A549 (cell line): ENCODE measurements around the gene IRF4. TPM values are rescaled to one million over a fixed set of nuclear protein-coding genes. Genes with fewer than 3 reads are reported as not detected.

Experiments used
- ATAC-seq, 2 experiments: fragments of 200-7000 bp in 1 of 2; fragments of >200 bp in 1 of 2; cut with Nextera tagmentation in 1 of 2; cut with Tn5 transposase in 1 of 2; 3 replicates each; pipeline versions ENCODE4 v1.8.0 to v1.9.1; 2018 to 2020; ENCODE audit warnings: mild to moderate bottlenecking in 1 of 2, moderate library complexity in 1 of 2
- CTCF ChIA-PET: fragments of 300-600 bp; sonication (Branson Sonifier 250); formaldehyde crosslinking; extraction: SDS; loops from one replicate; lab custom pipeline; 2021; ENCODE audit warnings: antibody characterized with exemption, inconsistent platforms; lab: Yijun Ruan, JAX
- POLR2A ChIA-PET: fragments of 350-600 bp; formaldehyde crosslinking; extraction: SDS; loops from one replicate; lab custom pipeline; 2021; ENCODE audit warnings: antibody characterized with exemption, inconsistent platforms; lab: Yijun Ruan, JAX
- DNase-seq, 2 experiments: peaks; one replicate each; pipeline versions ENCODE4 v3.0.0 to v3.0.0-alpha.2; 2011 to 2016; ENCODE audit warnings: low read depth in 1 of 2, low spot score in 1 of 2
- FAIRE-seq: peaks from 2 replicates; lab custom pipeline; 2011; peaks lifted over from hg19 to GRCh38; lab: Jason Lieb, UNC
- H3K27ac ChIP-seq, 2 experiments: fragments of >200 bp; sonication (Bioruptor Twin); formaldehyde crosslinking; 3 replicates each; pipeline ENCODE4 v1.5.1; 2016 to 2017
- H3K4me1 ChIP-seq: fragments of >200 bp; sonication (Bioruptor Twin); formaldehyde crosslinking; 3 replicates; pipeline ENCODE4 v1.6.1; 2016
- H3K4me2 ChIP-seq: fragments of >200 bp; sonication (Bioruptor Twin); formaldehyde crosslinking; 3 replicates; pipeline ENCODE4 v1.6.1; 2016
- H3K4me3 ChIP-seq: fragments of >200 bp; sonication (Bioruptor Twin); formaldehyde crosslinking; 3 replicates; pipeline ENCODE4 v1.5.1; 2016
- H3K9me3 ChIP-seq: fragments of >200 bp; sonication (Bioruptor Twin); formaldehyde crosslinking; 3 replicates; pipeline ENCODE4 v1.6.1; 2016
- BCL3 ChIP-seq: fragments of >200 bp; sonication (Bioruptor Twin); formaldehyde crosslinking; IDR thresholded peaks from 3 replicates; pipeline ENCODE4 v1.6.1; 2016
- CHD2 ChIP-seq: fragments of 150-350 bp; IDR thresholded peaks from 2 replicates; pipeline ENCODE4 v1.6.1; 2014; ENCODE audit warnings: low read length; ENCODE audit not compliant: partially characterized antibody
- CHD4 ChIP-seq: fragments of 200-600 bp; sonication (generic); IDR thresholded peaks from 2 replicates; pipeline ENCODE4 v1.6.1; 2016; ENCODE audit warnings: antibody characterized with exemption, mild to moderate bottlenecking, borderline replicate concordance
- EHMT2 ChIP-seq: fragments of 200-600 bp; sonication (generic); IDR thresholded peaks from 2 replicates; pipeline ENCODE4 v1.6.1; 2016; ENCODE audit warnings: antibody characterized with exemption, low read depth, mild to moderate bottlenecking, moderate library complexity
- ESRRA ChIP-seq: fragments of 150-350 bp; IDR thresholded peaks from 2 replicates; pipeline ENCODE4 v1.6.1; 2014; ENCODE audit warnings: mild to moderate bottlenecking, low read length, borderline replicate concordance
- FOSB ChIP-seq: fragments of 250-450 bp; sonication (Bioruptor Pico); IDR thresholded peaks from 2 replicates; pipeline ENCODE4 v1.5.0; 2020; ENCODE audit warnings: mild to moderate bottlenecking, moderate library complexity
- FOXS1 ChIP-seq: fragments of 250-450 bp; sonication (Bioruptor Pico); IDR thresholded peaks from 2 replicates; pipeline ENCODE4 v1.5.0; 2020; ENCODE audit warnings: mild to moderate bottlenecking, moderate library complexity
- GATA3 ChIP-seq: IDR thresholded peaks from 2 replicates; pipeline ENCODE4 v1.6.1; 2012; ENCODE audit warnings: borderline replicate concordance
- HDAC2 ChIP-seq: fragments of 200-600 bp; sonication (generic); IDR thresholded peaks from 2 replicates; pipeline ENCODE4 v1.6.1; 2016
- HOXB13 ChIP-seq: fragments of 250-450 bp; sonication (Bioruptor Pico); IDR thresholded peaks from 2 replicates; pipeline ENCODE4 v1.5.0; 2020; ENCODE audit warnings: low read depth, mild to moderate bottlenecking, moderate library complexity
- KDM5A ChIP-seq: fragments of 200-600 bp; sonication (generic); IDR thresholded peaks from 2 replicates; pipeline ENCODE4 v1.6.1; 2016; ENCODE audit warnings: antibody characterized with exemption, mild to moderate bottlenecking
- MAFK ChIP-seq: fragments of 450-650 bp; IDR thresholded peaks from 2 replicates; pipeline ENCODE4 v1.6.1; 2014; ENCODE audit not compliant: partially characterized antibody
- MAX ChIP-seq: IDR thresholded peaks from 2 replicates; pipeline ENCODE4 v1.6.1; 2012
- NPAS2 ChIP-seq: fragments of 250-450 bp; sonication (Bioruptor Pico); IDR thresholded peaks from 2 replicates; pipeline ENCODE4 v1.8.0; 2022; ENCODE audit warnings: mild to moderate bottlenecking, moderate library complexity, borderline replicate concordance
- POLR2A ChIP-seq: IDR thresholded peaks from 2 replicates; pipeline ENCODE4 v1.6.1; 2012; ENCODE audit warnings: mild to moderate bottlenecking, low read length
- RFX5 ChIP-seq: fragments of 450-650 bp; IDR thresholded peaks from 2 replicates; pipeline ENCODE4 v1.7.1; 2014; ENCODE audit warnings: antibody characterized with exemption, mild to moderate bottlenecking, moderate library complexity
- SMC3 ChIP-seq: fragments of >200 bp; sonication (Bioruptor Twin); formaldehyde crosslinking; IDR thresholded peaks from 3 replicates; pipeline ENCODE4 v1.6.1; 2018; ENCODE audit warnings: inconsistent platforms
- ZFP36 ChIP-seq: fragments of 450-650 bp; IDR thresholded peaks from 2 replicates; pipeline ENCODE4 v1.6.1; 2014; ENCODE audit warnings: borderline replicate concordance; ENCODE audit not compliant: partially characterized antibody
- WGBS: methylation state at CpG from one replicate; pipeline ENCODE4 v1.1.6; 2017; ENCODE audit errors: missing lambda C conversion rate; 5-methylcytosine and 5-hydroxymethylcytosine counted together
- polyA plus RNA-seq, 4 experiments: library from polyadenylated mRNA; depleted of rRNA in 3 of 4; stranded (reverse); fragments of >200 nt; fragmentation: RNase III in 1 of 4; extraction: RNeasy Plus Mini Kit Qiagen cat#74134 plus additional on column Dnase treatment in 1 of 4; gene quantifications; 2 replicates in 3 of 4; 3 replicates in 1 of 4; pipeline ENCODE4 v1.2.3, GENCODE V29; 2011 to 2017
- TF ChIP-seq, protein P1 (sequence below): IDR thresholded peaks from 2 replicates; pipeline ENCODE4 v1.6.1; 2012; ENCODE audit warnings: low read depth, borderline replicate concordance
- TF ChIP-seq, protein P2 (sequence below): fragments of >200 bp; sonication (Bioruptor Twin); formaldehyde crosslinking; IDR thresholded peaks from 3 replicates; pipeline ENCODE4 v1.5.1; 2016

IRF4 gene
- polyA plus RNA-seq, 2 of the 4 experiments (the other 2 are of a cell fraction), result 0.03 TPM

GRCh38 chr6:441126-441920 lies 49.8 kb downstream of the IRF4 start:
- FAIRE-seq, result no peak
- Histone ChIP-seq H3K4me1 (peaks cover 6% of the 10 kb centered on the region; the same call in 2 of the 3 replicates), H3K4me2 (no peak overlapping the region), H3K4me3 (no peak overlapping the region), H3K27ac (no peak overlapping the region), H3K9me3 (no peaks in the 10 kb centered on the region)
- 69% methylated on average over 8 of the region's 12 CpGs for WGBS
- no peak for ATAC-seq
- CTCF ChIA-PET, result interaction anchor here (1.1 kb wide), 1 partner anchor 252 kb away, joined by 3 read pairs; no protein-coding TSS in a partner anchor
- TF ChIP-seq HDAC2, result no peak
- no peak for TF ChIP-seq KDM5A
- no peak for TF ChIP-seq MAFK
- TF ChIP-seq GATA3, result no peak
- TF ChIP-seq POLR2A, result no peak
- TF ChIP-seq CHD4, result no peak
- no peak for TF ChIP-seq NPAS2 (CRISPR knock-in tag)
- no peak for TF ChIP-seq EHMT2
- TF ChIP-seq ZFP36, result no peak
- no peak for TF ChIP-seq HOXB13 (CRISPR knock-in tag)
- TF ChIP-seq, protein P1, sequence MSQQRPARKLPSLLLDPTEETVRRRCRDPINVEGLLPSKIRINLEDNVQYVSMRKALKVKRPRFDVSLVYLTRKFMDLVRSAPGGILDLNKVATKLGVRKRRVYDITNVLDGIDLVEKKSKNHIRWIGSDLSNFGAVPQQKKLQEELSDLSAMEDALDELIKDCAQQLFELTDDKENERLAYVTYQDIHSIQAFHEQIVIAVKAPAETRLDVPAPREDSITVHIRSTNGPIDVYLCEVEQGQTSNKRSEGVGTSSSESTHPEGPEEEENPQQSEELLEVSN, result no peak
- TF ChIP-seq CHD2, result no peak
- TF ChIP-seq BCL3, result no peak
- no peak for TF ChIP-seq SMC3
- TF ChIP-seq FOSB (CRISPR knock-in tag), result no peak
- TF ChIP-seq MAX, result no peak
- TF ChIP-seq FOXS1 (CRISPR knock-in tag), result no peak
- no peak for TF ChIP-seq RFX5
- no peak for TF ChIP-seq ESRRA
- DNase-seq, result no peak
- POLR2A ChIA-PET, result no interaction called here

- TF ChIP-seq MAFK, result no peak
- no peak for TF ChIP-seq ZFP36
- TF ChIP-seq, protein P2, sequence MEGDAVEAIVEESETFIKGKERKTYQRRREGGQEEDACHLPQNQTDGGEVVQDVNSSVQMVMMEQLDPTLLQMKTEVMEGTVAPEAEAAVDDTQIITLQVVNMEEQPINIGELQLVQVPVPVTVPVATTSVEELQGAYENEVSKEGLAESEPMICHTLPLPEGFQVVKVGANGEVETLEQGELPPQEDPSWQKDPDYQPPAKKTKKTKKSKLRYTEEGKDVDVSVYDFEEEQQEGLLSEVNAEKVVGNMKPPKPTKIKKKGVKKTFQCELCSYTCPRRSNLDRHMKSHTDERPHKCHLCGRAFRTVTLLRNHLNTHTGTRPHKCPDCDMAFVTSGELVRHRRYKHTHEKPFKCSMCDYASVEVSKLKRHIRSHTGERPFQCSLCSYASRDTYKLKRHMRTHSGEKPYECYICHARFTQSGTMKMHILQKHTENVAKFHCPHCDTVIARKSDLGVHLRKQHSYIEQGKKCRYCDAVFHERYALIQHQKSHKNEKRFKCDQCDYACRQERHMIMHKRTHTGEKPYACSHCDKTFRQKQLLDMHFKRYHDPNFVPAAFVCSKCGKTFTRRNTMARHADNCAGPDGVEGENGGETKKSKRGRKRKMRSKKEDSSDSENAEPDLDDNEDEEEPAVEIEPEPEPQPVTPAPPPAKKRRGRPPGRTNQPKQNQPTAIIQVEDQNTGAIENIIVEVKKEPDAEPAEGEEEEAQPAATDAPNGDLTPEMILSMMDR, result no peak
- ChIA-PET CTCF (no interaction called here), POLR2A (no interaction called here)
- no peak overlapping the region for H3K27ac ChIP-seq
- no peak overlapping the region for H3K4me3 ChIP-seq
- no peaks in the 10 kb centered on the region for H3K9me3 ChIP-seq
- DNase-seq (no peak), ATAC-seq (no peak), FAIRE-seq (no peak)
- WGBS, result 73% methylated on average over 19 of the region's 19 CpGs
- no peak overlapping the region for H3K4me2 ChIP-seq
- no peaks in the 10 kb centered on the region for H3K4me1 ChIP-seq
Observed at GRCh38 chr6:443621-444159, 52.1 kb downstream of the IRF4 start.
